Neutrophil (primary cell): Measurements from ENCODE around the gene TTC21B.

Source experiments
- H3K27ac ChIP-seq: fragments of 200-600 bp; sonication (generic); 2 replicates; pipeline ENCODE4 v1.5.1; 2016; ENCODE audit warnings: mild to moderate bottlenecking, moderate library complexity
- H3K27me3 ChIP-seq: fragments of 200-600 bp; sonication (generic); 2 replicates; pipeline ENCODE4 v1.6.0; 2016; ENCODE audit warnings: mild to moderate bottlenecking
- H3K36me3 ChIP-seq: fragments of 200-600 bp; sonication (generic); 2 replicates; pipeline ENCODE4 v1.5.1; 2017
- H3K4me1 ChIP-seq, 2 experiments: fragments of 200-600 bp in 1 of 2; sonication (generic) in 1 of 2; 1 replicate in 1 of 2; 2 replicates in 1 of 2; pipeline versions ENCODE4 v1.5.1 to v1.6.1; 2013 to 2016; ENCODE audit warnings: low read depth in 1 of 2, low read length in 1 of 2, mild to moderate bottlenecking in 1 of 2, moderate library complexity in 1 of 2; ENCODE audit not compliant: control insufficient read depth in 1 of 2, insufficient read depth in 1 of 2
- H3K4me3 ChIP-seq, 2 experiments: fragments of 200-600 bp in 1 of 2; sonication (generic) in 1 of 2; 1 replicate in 1 of 2; 2 replicates in 1 of 2; pipeline ENCODE4 v1.5.1; 2013 to 2016; ENCODE audit warnings: low read depth in 1 of 2, low read length in 1 of 2, mild to moderate bottlenecking in 1 of 2, moderate library complexity in 1 of 2
- H3K9me3 ChIP-seq: fragments of 200-600 bp; sonication (generic); 2 replicates; pipeline ENCODE4 v1.5.1; 2016
- TF ChIP-seq, protein P1 (sequence below): fragments of 200-600 bp; sonication (generic); IDR thresholded peaks from 2 replicates; pipeline ENCODE4 v1.5.1; 2016; ENCODE audit warnings: antibody characterized with exemption

TTC21B gene

DNA sequence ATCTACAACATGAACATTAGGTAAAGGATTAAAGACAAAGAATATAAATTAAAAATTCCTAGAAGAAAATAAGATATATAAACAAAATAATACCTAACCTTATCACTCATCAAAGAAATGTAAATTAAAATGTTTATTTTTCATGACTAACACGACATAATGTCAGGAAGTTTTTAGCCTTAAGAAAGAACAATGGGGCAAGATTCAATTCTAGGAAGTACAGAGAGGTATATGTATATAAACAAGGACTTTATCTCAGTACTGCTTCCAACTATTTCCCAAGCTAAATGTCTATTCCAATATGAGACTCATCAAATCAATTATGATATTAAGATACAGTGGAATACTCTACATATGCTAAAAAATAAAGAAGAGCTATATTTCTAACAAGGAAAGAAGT lies 44.1 kb downstream of the TTC21B start:
- Histone ChIP-seq H3K27ac (no peak overlapping the region), H3K4me3 (no peak overlapping the region), H3K9me3 (no peaks in the 10 kb centered on the region), H3K4me1 (no peaks in the 10 kb centered on the region), H3K36me3 (peaks cover 7% of the 10 kb centered on the region), H3K27me3 (no peaks in the 10 kb centered on the region)
- TF ChIP-seq, protein P1, sequence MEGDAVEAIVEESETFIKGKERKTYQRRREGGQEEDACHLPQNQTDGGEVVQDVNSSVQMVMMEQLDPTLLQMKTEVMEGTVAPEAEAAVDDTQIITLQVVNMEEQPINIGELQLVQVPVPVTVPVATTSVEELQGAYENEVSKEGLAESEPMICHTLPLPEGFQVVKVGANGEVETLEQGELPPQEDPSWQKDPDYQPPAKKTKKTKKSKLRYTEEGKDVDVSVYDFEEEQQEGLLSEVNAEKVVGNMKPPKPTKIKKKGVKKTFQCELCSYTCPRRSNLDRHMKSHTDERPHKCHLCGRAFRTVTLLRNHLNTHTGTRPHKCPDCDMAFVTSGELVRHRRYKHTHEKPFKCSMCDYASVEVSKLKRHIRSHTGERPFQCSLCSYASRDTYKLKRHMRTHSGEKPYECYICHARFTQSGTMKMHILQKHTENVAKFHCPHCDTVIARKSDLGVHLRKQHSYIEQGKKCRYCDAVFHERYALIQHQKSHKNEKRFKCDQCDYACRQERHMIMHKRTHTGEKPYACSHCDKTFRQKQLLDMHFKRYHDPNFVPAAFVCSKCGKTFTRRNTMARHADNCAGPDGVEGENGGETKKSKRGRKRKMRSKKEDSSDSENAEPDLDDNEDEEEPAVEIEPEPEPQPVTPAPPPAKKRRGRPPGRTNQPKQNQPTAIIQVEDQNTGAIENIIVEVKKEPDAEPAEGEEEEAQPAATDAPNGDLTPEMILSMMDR = no peak

DNA sequence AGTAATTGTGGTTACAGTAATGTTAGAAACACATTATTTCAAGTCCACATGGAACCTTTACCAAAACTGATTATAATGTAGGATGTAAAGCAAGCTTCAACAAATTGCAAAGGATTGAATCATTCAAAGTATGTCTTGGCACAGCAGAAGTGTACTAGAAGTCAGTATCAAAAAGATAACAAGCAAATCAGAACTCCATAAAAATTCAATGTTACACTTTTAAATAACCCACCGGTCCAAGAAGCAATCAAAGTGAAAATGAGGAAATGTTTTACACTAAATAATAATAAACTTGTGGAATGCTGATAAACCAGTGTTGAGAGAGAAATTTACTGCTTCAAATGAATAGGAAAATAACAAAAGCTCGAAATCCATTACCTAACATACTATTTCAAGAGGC lies 47.7 kb downstream of the TTC21B start:
- no peak overlapping the region for H3K27ac ChIP-seq
- H3K27me3 ChIP-seq = no peaks in the 10 kb centered on the region
- no peaks in the 10 kb centered on the region for H3K9me3 ChIP-seq
- peaks cover 10 to 22% of the 10 kb centered on the region in 2 experiments for H3K4me1 ChIP-seq
- no peak overlapping the region for H3K4me3 ChIP-seq
- H3K36me3 ChIP-seq = no peaks in the 10 kb centered on the region
- TF ChIP-seq, protein P1 = no peak

DNA sequence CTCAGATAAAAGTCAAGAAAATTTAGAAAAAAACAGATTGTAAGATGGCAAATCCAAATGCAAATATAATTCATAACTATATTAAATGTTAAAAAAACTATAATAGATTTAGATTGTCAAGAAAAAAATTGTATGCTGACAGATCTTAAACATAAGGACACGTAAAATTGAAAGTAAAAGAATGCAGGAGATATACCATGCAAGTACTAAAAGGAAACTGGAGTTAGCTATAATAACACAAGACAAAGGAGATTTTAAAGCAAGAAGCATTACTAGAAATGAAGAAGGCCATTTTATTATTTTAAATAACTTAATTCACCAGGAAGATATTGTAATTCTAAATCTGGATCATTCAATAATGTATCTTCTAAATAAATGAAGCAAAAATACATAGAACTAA lies 48.3 kb downstream of the TTC21B start:
- no peaks in the 10 kb centered on the region for H3K27me3 ChIP-seq
- TF ChIP-seq, protein P1 = no peak
- no peak overlapping the region for H3K27ac ChIP-seq
- H3K9me3 ChIP-seq = no peaks in the 10 kb centered on the region
- H3K36me3 ChIP-seq = no peaks in the 10 kb centered on the region
- no peak overlapping the region for H3K4me3 ChIP-seq
- peaks cover 10 to 22% of the 10 kb centered on the region in 2 experiments for H3K4me1 ChIP-seq

DNA sequence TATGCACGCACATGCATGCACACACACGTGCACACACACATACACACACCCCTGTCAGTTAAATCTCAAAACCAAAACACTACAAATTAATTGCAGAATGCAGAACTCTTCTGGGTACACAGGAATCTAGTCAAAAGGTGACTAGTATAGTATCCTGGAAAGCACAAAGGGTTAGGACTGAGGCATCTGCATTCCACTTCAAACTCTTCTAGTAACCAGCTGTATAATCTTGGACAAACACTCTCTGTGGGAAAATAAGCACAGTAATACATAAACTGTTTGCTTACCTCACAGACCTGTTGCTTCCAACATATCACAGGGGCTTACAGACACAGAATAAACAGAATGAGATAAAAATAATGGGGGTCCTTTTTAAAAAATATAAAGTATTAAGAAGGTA lies 49.1 kb downstream of the TTC21B start:
- H3K9me3 ChIP-seq = no peaks in the 10 kb centered on the region
- no peaks in the 10 kb centered on the region for H3K36me3 ChIP-seq
- H3K27ac ChIP-seq = no peak overlapping the region
- H3K27me3 ChIP-seq = no peaks in the 10 kb centered on the region
- TF ChIP-seq, protein P1 = no peak
- no peak overlapping the region for H3K4me3 ChIP-seq
- H3K4me1 ChIP-seq = peaks cover 10 to 22% of the 10 kb centered on the region in 2 experiments

DNA sequence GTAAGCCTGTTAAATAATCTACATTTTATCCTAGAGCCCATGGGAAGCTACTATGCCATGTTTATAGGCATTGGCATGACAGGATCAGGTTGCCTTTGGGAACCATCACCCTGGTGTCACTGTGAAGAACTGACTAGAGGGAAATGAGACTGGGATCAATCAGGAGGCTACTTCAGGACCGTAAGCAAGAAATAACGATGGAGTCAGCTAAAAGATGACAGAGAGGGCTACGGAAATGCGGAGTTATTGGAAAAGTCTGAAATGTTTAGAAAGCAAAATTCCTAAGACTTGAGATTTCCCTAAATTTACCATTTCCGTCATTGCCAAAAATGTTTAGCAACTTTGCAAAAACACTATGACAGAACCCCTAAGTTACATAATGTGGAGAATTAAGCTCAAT lies 50.2 kb downstream of the TTC21B start:
- Histone ChIP-seq H3K36me3 (no peaks in the 10 kb centered on the region), H3K27ac (peak overlapping the region; percentile 3), H3K4me1 (peaks cover 10 to 24% of the 10 kb centered on the region in 2 experiments), H3K9me3 (no peaks in the 10 kb centered on the region), H3K4me3 (no peak overlapping the region), H3K27me3 (no peaks in the 10 kb centered on the region)
- TF ChIP-seq, protein P1 = no peak

DNA sequence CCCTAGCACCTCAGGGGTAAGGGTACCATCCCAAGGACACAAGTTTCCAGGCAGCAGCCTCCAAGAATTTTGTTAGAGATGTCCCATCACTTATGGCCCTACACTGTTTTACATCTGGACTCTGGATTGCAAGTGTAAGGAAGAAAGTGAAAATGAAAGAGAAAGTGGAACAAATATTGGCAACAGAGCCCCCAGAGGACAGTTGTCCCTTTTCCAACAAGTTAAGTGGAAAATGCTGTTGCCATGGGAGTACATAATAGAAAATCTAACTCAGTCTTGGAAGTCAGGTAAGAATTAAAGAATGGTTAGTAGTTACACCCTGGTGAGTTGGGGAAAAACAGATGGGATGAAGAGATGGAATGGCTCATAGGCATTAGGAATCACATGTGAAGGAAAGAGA lies 50.6 kb downstream of the TTC21B start:
- H3K27ac ChIP-seq = peak overlapping the region; percentile 3
- no peaks in the 10 kb centered on the region for H3K36me3 ChIP-seq
- H3K4me3 ChIP-seq = no peak overlapping the region
- H3K27me3 ChIP-seq = no peaks in the 10 kb centered on the region
- peaks cover 13 to 29% of the 10 kb centered on the region in 2 experiments for H3K4me1 ChIP-seq
- TF ChIP-seq, protein P1 = no peak
- no peaks in the 10 kb centered on the region for H3K9me3 ChIP-seq
